GM23248 (cell line): Measurements from ENCODE around the gene CARD16. TPM values are rescaled to one million over a fixed set of nuclear protein-coding genes. Genes with fewer than 3 reads are reported as not detected.

ENCODE experiments used
- DNase-seq: peaks from one replicate; pipeline ENCODE4 v3.0.0-alpha.2; 2015
- H2AFZ ChIP-seq: fragments of 200-600 bp; sonication (generic); 2 replicates; pipeline ENCODE4 v1.6.1; 2016; ENCODE audit warnings: antibody characterized with exemption
- H3F3A ChIP-seq: fragments of 200-600 bp; sonication (generic); 2 replicates; pipeline ENCODE4 v1.6.1; 2016; ENCODE audit warnings: mild to moderate bottlenecking, antibody characterized with exemption, mixed run types; ENCODE audit not compliant: insufficient read depth
- H3K27ac ChIP-seq: fragments of 200-600 bp; sonication (generic); 2 replicates; pipeline ENCODE4 v1.5.1; 2016; ENCODE audit warnings: mild to moderate bottlenecking
- H3K27me3 ChIP-seq: fragments of 200-600 bp; sonication (generic); replicated peaks from 2 replicates; pipeline ENCODE4 v1.6.1; 2016; ENCODE audit warnings: mild to moderate bottlenecking; ENCODE audit not compliant: insufficient read depth
- H3K36me3 ChIP-seq: fragments of 200-600 bp; sonication (generic); 2 replicates; pipeline ENCODE4 v1.6.1; 2016; ENCODE audit warnings: low read depth, mild to moderate bottlenecking
- H3K4me1 ChIP-seq: fragments of 200-600 bp; sonication (generic); 2 replicates; pipeline ENCODE4 v1.6.1; 2016; ENCODE audit warnings: mild to moderate bottlenecking; ENCODE audit not compliant: insufficient read depth
- H3K4me2 ChIP-seq: fragments of 200-600 bp; sonication (generic); one replicate; pipeline ENCODE4 v1.6.1; 2016; ENCODE audit warnings: mild to moderate bottlenecking; ENCODE audit not compliant: unreplicated experiment
- H3K4me3 ChIP-seq: fragments of 200-600 bp; sonication (generic); 2 replicates; pipeline ENCODE4 v1.5.1; 2016; ENCODE audit warnings: mild to moderate bottlenecking
- H3K79me2 ChIP-seq: fragments of 200-600 bp; sonication (generic); 2 replicates; pipeline ENCODE4 v1.6.1; 2016; ENCODE audit warnings: mild to moderate bottlenecking; ENCODE audit not compliant: insufficient read depth
- H3K9ac ChIP-seq: fragments of 200-600 bp; sonication (generic); 2 replicates; pipeline ENCODE4 v1.6.1; 2016; ENCODE audit warnings: mild to moderate bottlenecking
- H3K9me2 ChIP-seq: fragments of 200-600 bp; sonication (generic); 2 replicates; pipeline ENCODE4 v1.6.1; 2016; ENCODE audit warnings: mixed run types, mild to moderate bottlenecking, moderate library complexity; ENCODE audit not compliant: insufficient read depth
- H3K9me3 ChIP-seq: fragments of 200-600 bp; sonication (generic); one replicate; pipeline ENCODE4 v1.6.1; 2017; ENCODE audit warnings: low read depth
- H4K20me1 ChIP-seq: fragments of 200-600 bp; sonication (generic); 2 replicates; pipeline ENCODE4 v1.6.0; 2016; ENCODE audit not compliant: insufficient read depth
- EZH2 ChIP-seq: fragments of 200-600 bp; sonication (generic); IDR thresholded peaks from 2 replicates; pipeline ENCODE4 v1.6.1; 2018; ENCODE audit warnings: antibody characterized with exemption, mild to moderate bottlenecking; ENCODE audit not compliant: insufficient read depth, poor library complexity, severe bottlenecking
- EZH2phosphoT487 ChIP-seq: fragments of 200-600 bp; sonication (generic); IDR thresholded peaks from 2 replicates; pipeline ENCODE4 v1.6.1; 2018; ENCODE audit warnings: antibody characterized with exemption, moderate library complexity, mild to moderate bottlenecking, low read depth; ENCODE audit not compliant: insufficient read depth
- WGBS, 2 experiments: methylation state at CpG; one replicate each; pipeline ENCODE4 v1.1.6; 2015 to 2017; ENCODE audit warnings: low lambda C conversion rate in 2 of 2, low coverage in 1 of 2; ENCODE audit errors: missing lambda C conversion rate in 2 of 2; 5-methylcytosine and 5-hydroxymethylcytosine counted together
- in situ Hi-C: fragments of 300-500 bp; cut with MboI; formaldehyde crosslinking; loops from 2 replicates; pipeline ENCODE4 v1.15.0; 2020
- polyA plus RNA-seq: library from polyadenylated mRNA; unstranded; fragments of >200 nt; fragmentation: Nextera tagmentation; extraction: Ambion mirVana; gene quantifications from 2 replicates; pipeline ENCODE4 v1.2.1, GENCODE V29; 2016
- total RNA-seq: library from RNA; depleted of rRNA; stranded (reverse); fragments of >200 nt; shearing (Covaris generic); gene quantifications from 2 replicates; pipeline ENCODE4 v1.2.3, GENCODE V29; 2014

CARD16 gene
- total and polyA plus RNA-seq, 2 experiments from 2014 or later = not detected

GRCh38 chr11:105056446-105056845 lies 11.3 kb upstream of the CARD16 start:
- Histone ChIP-seq H3K4me1 (no peaks in the 10 kb centered on the region), H3K4me3 (no peak overlapping the region), H3K27me3 (no peaks in the 10 kb centered on the region), H4K20me1 (no peaks in the 10 kb centered on the region), H3K27ac (no peak overlapping the region), H3K9me2 (no peaks in the 10 kb centered on the region), H3K9me3 (no peaks in the 10 kb centered on the region), H3K79me2 (no peaks in the 10 kb centered on the region), H3K36me3 (no peaks in the 10 kb centered on the region), H3K9ac (no peak overlapping the region), H3K4me2 (no peak overlapping the region), H2AFZ (no peak overlapping the region), H3F3A (no peaks in the 10 kb centered on the region)
- DNase-seq = no peak
- in situ Hi-C loops = no loop called here
- TF ChIP-seq EZH2phosphoT487 (no peak), EZH2 (no peak)
- 78 to 83% methylated on average over 1 of the region's 1 CpG for WGBS, 2 experiments

GRCh38 chr11:105054723-105055493 lies 9.8 kb upstream of the CARD16 start:
- H2AFZ ChIP-seq = no peak overlapping the region
- no peaks in the 10 kb centered on the region for H3K9me2 ChIP-seq
- no peak for DNase-seq
- WGBS, 2 experiments = 92 to 98% methylated on average over 2 of the region's 2 CpGs
- TF ChIP-seq EZH2phosphoT487 (no peak), EZH2 (no peak)
- no peaks in the 10 kb centered on the region for H3K79me2 ChIP-seq
- H3F3A ChIP-seq = no peaks in the 10 kb centered on the region
- no peak overlapping the region for H3K27ac ChIP-seq
- H3K9me3 ChIP-seq = no peaks in the 10 kb centered on the region
- H3K9ac ChIP-seq = no peak overlapping the region
- H3K4me3 ChIP-seq = no peak overlapping the region
- H3K4me1 ChIP-seq = no peaks in the 10 kb centered on the region
- H3K27me3 ChIP-seq = no peaks in the 10 kb centered on the region
- no peaks in the 10 kb centered on the region for H4K20me1 ChIP-seq
- in situ Hi-C loops = no loop called here
- H3K36me3 ChIP-seq = no peaks in the 10 kb centered on the region
- H3K4me2 ChIP-seq = no peak overlapping the region

GRCh38 chr11:105052487-105052886 lies 7.4 kb upstream of the CARD16 start:
- Histone ChIP-seq H3K27ac (no peak overlapping the region), H3K4me2 (no peak overlapping the region), H3K36me3 (no peaks in the 10 kb centered on the region), H3K9me2 (no peaks in the 10 kb centered on the region), H3K9me3 (no peaks in the 10 kb centered on the region), H3K4me3 (no peak overlapping the region), H3K79me2 (no peaks in the 10 kb centered on the region), H4K20me1 (no peaks in the 10 kb centered on the region), H3K4me1 (peaks cover 2% of the 10 kb centered on the region; the same call in 1 of the 2 replicates), H3K27me3 (no peaks in the 10 kb centered on the region), H3F3A (0 out of 2 replicates have a peak, but pooled peaks cover under 1% of the 10 kb centered on the region), H2AFZ (no peak overlapping the region), H3K9ac (no peak overlapping the region)
- TF ChIP-seq EZH2phosphoT487 = no peak
- no peak for TF ChIP-seq EZH2
- no peak for DNase-seq
- in situ Hi-C loops = no loop called here
- WGBS, 2 experiments = 51 to 57% methylated on average over 3 of the region's 3 CpGs

DNA sequence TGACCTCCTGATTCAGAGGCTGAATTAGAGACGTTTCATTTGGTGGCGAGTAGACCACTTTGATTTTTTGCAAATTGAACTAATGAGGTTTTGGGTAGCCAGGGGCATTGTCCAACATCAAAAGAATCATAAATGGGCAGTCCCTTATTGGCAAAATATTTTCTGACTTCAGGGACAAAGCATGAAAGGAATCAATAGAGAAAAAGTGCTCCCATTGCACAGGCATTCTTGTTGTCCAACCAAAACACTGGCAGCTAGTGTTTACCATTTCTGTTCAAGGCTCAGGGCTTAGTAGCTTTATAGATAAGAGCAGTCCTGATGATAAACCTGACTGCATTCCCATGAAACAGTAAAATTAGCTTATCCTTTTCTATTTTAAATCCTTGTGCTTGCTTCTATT lies 6.4 kb upstream of the CARD16 start:
- H3K9me3 ChIP-seq = no peaks in the 10 kb centered on the region
- in situ Hi-C loops = no loop called here
- H3K9me2 ChIP-seq = no peaks in the 10 kb centered on the region
- H3K4me2 ChIP-seq = no peak overlapping the region
- no peak overlapping the region for H2AFZ ChIP-seq
- DNase-seq = no peak
- no peaks in the 10 kb centered on the region for H3K27me3 ChIP-seq
- TF ChIP-seq EZH2phosphoT487 = no peak
- no peak for TF ChIP-seq EZH2
- peaks cover 8% of the 10 kb centered on the region for H3K4me1 ChIP-seq
- no peaks in the 10 kb centered on the region for H3K79me2 ChIP-seq
- H3K4me3 ChIP-seq = no peak overlapping the region
- peaks cover 9% of the 10 kb centered on the region; the same call in 1 of the 2 replicates for H3F3A ChIP-seq
- no peak overlapping the region for H3K9ac ChIP-seq
- no peaks in the 10 kb centered on the region for H3K36me3 ChIP-seq
- H3K27ac ChIP-seq = no peak overlapping the region
- H4K20me1 ChIP-seq = no peaks in the 10 kb centered on the region
- WGBS, 2 experiments = 75 to 81% methylated on average over 2 of the region's 2 CpGs
